IMR-90 (cell line): ENCODE results near the gene GRIA4. TPM values are rescaled to one million over a fixed set of nuclear protein-coding genes. Genes with fewer than 3 reads are reported as not detected.

Experiments used
- ATAC-seq: fragments of 200-7000 bp; cut with Tn5 transposase; 2 replicates; pipeline ENCODE4 v1.9.1; 2020; ENCODE audit warnings: low read depth, mild to moderate bottlenecking, moderate library complexity
- BruUV-seq: library from RNA; stranded (reverse); fragments of 400-500 nt; replicated peaks from 2 replicates; lab custom pipeline; 2021; lab: Mats Ljungman, UMichigan
- CTCF ChIA-PET: fragments of 300-600 bp; formaldehyde crosslinking; extraction: SDS; loops from one replicate; lab custom pipeline; 2021; ENCODE audit warnings: antibody characterized with exemption; lab: Yijun Ruan, JAX
- POLR2A ChIA-PET: fragments of 300-600 bp; sonication (Branson Sonifier 250); formaldehyde crosslinking; loops from one replicate; lab custom pipeline; 2022; ENCODE audit warnings: antibody characterized with exemption; ENCODE audit not compliant: unreplicated experiment; lab: Charles Lee
- DNase-seq: peaks from one replicate; pipeline ENCODE4 v3.0.0; 2013
- H2AFZ ChIP-seq: replicated peaks from 2 replicates; pipeline ENCODE3; 2013; ENCODE audit warnings: low read length, mild to moderate bottlenecking; ENCODE audit not compliant: poor library complexity
- H2AK5ac ChIP-seq: 2 replicates; pipeline ENCODE4 v1.6.1; 2013; ENCODE audit warnings: low read depth, low read length, inconsistent platforms
- H2AK9ac ChIP-seq: replicated peaks from 2 replicates; pipeline ENCODE3; 2013; ENCODE audit warnings: mild to moderate bottlenecking, low read depth, low read length, moderate library complexity; ENCODE audit not compliant: poor library complexity
- H2BK120ac ChIP-seq: 2 replicates; pipeline ENCODE4 v1.6.1; 2013; ENCODE audit warnings: low read depth, low read length, inconsistent platforms
- H2BK15ac ChIP-seq: 3 replicates; pipeline ENCODE4 v1.6.1; 2013; ENCODE audit warnings: low read depth, low read length, inconsistent platforms
- H2BK20ac ChIP-seq: 2 replicates; pipeline ENCODE4 v1.6.1; 2013; ENCODE audit warnings: low read depth, mild to moderate bottlenecking, inconsistent platforms, low read length, moderate library complexity
- H2BK5ac ChIP-seq: 2 replicates; pipeline ENCODE4 v1.6.1; 2013; ENCODE audit warnings: mild to moderate bottlenecking, low read depth, low read length, inconsistent platforms; ENCODE audit not compliant: poor library complexity, severe bottlenecking
- H3K14ac ChIP-seq: replicated peaks from 2 replicates; pipeline ENCODE4 v1.6.1; 2013; ENCODE audit warnings: low read depth, low read length, inconsistent platforms
- H3K18ac ChIP-seq: 2 replicates; pipeline ENCODE4 v1.6.1; 2013; ENCODE audit warnings: low read depth, low read length, control low read depth
- H3K23ac ChIP-seq: 2 replicates; pipeline ENCODE4 v1.6.1; 2013; ENCODE audit warnings: low read depth, low read length, inconsistent platforms
- H3K27ac ChIP-seq: 2 replicates; pipeline ENCODE4 v1.5.1; 2013; ENCODE audit warnings: mild to moderate bottlenecking, control low read depth, low read length; ENCODE audit not compliant: insufficient read depth
- H3K27me3 ChIP-seq: 2 replicates; pipeline ENCODE4 v1.6.1; 2013; ENCODE audit warnings: low read length; ENCODE audit not compliant: control insufficient read depth, insufficient read depth
- H3K36me3 ChIP-seq: 2 replicates; pipeline ENCODE4 v1.6.1; 2013; ENCODE audit warnings: low read length, mixed read lengths; ENCODE audit not compliant: control insufficient read depth, insufficient read depth
- H3K4ac ChIP-seq: 2 replicates; pipeline ENCODE4 v1.6.1; 2013; ENCODE audit warnings: low read depth, low read length, inconsistent platforms
- H3K4me1 ChIP-seq: 2 replicates; pipeline ENCODE4 v1.6.1; 2013; ENCODE audit warnings: low read length, mixed read lengths; ENCODE audit not compliant: control insufficient read depth, insufficient read depth
- H3K4me2 ChIP-seq: 2 replicates; pipeline ENCODE4 v1.6.1; 2013; ENCODE audit warnings: low read depth, mild to moderate bottlenecking, control low read depth, low read length, moderate library complexity
- H3K4me3 ChIP-seq: 2 replicates; pipeline ENCODE4 v1.5.1; 2013; ENCODE audit warnings: low read depth, mild to moderate bottlenecking, control low read depth, low read length, moderate library complexity; ENCODE audit not compliant: insufficient read depth
- H3K56ac ChIP-seq: 2 replicates; pipeline ENCODE4 v1.6.1; 2013; ENCODE audit warnings: low read length, inconsistent platforms; ENCODE audit not compliant: insufficient read depth; ENCODE audit errors: extremely low read depth
- H3K79me1 ChIP-seq, 2 experiments: 2 replicates each; pipeline ENCODE4 v1.6.1; 2013; ENCODE audit warnings: low read length in 2 of 2, inconsistent platforms in 1 of 2, low read depth in 1 of 2
- H3K9ac ChIP-seq: 2 replicates; pipeline ENCODE4 v1.6.1; 2013; ENCODE audit warnings: low read depth, low read length, control low read depth
- H3K9me1 ChIP-seq: 2 replicates; pipeline ENCODE4 v1.6.1; 2013; ENCODE audit warnings: low read length, inconsistent platforms; ENCODE audit not compliant: insufficient read depth
- H3K9me3 ChIP-seq: 2 replicates; pipeline ENCODE4 v1.6.1; 2013; ENCODE audit warnings: low read length; ENCODE audit not compliant: control insufficient read depth, insufficient read depth
- H4K20me1 ChIP-seq: 2 replicates; pipeline ENCODE4 v1.6.1; 2013; ENCODE audit warnings: low read length, inconsistent platforms; ENCODE audit not compliant: insufficient read depth
- H4K5ac ChIP-seq: 2 replicates; pipeline ENCODE4 v1.6.1; 2013; ENCODE audit warnings: mild to moderate bottlenecking, low read depth, low read length, control low read depth
- H4K8ac ChIP-seq, 2 experiments: 2 replicates each; pipeline ENCODE4 v1.6.1; 2013; ENCODE audit warnings: low read depth in 2 of 2, low read length in 2 of 2, control low read depth in 1 of 2, inconsistent platforms in 1 of 2
- H4K91ac ChIP-seq: 2 replicates; pipeline ENCODE4 v1.6.1; 2013; ENCODE audit warnings: low read depth, low read length, inconsistent platforms; ENCODE audit not compliant: insufficient read depth
- CEBPB ChIP-seq: IDR thresholded peaks from 2 replicates; pipeline ENCODE4 v1.6.1; 2012; ENCODE audit warnings: low read depth, low read length, improper control_type of control experiment
- MXI1 ChIP-seq: IDR thresholded peaks from 2 replicates; pipeline ENCODE4 v1.6.1; 2012; ENCODE audit warnings: low read depth, mild to moderate bottlenecking, low read length, moderate library complexity, borderline replicate concordance
- RAD21 ChIP-seq: IDR thresholded peaks from 2 replicates; pipeline ENCODE4 v1.6.1; 2012; ENCODE audit warnings: low read length, improper control_type of control experiment
- WGBS, 2 experiments: methylation state at CpG; one replicate each; pipeline versions ENCODE4 v1.1.5 to v1.1.7; 2013; ENCODE audit warnings: missing lambda C conversion rate in 2 of 2; ENCODE audit not compliant: insufficient read length in 1 of 2; ENCODE audit errors: extremely low coverage in 2 of 2; 5-methylcytosine and 5-hydroxymethylcytosine counted together
- dilution Hi-C: fragments of 300-500 bp; cut with HindIII; formaldehyde crosslinking; loops from one replicate; pipeline ENCODE4 v1.14.3; 2018; ENCODE audit warnings: low sequenced_read_pairs; ENCODE audit not compliant: unreplicated experiment
- in situ Hi-C: fragments of 300-500 bp; cut with MboI; formaldehyde crosslinking; loops from 3 replicates; pipeline ENCODE4 v1.14.3; 2019; ENCODE audit warnings: low sequenced_read_pairs, inconsistent platforms, mixed read lengths
- intact Hi-C: fragments of 100-400 bp; cut with micrococcal nuclease; formaldehyde crosslinking; loops from 2 replicates; pipeline ENCODE4 v1.10.0; 2022
- polyA plus RNA-seq, 3 experiments: library from polyadenylated mRNA; depleted of rRNA; stranded (reverse); fragments of >200 nt; gene quantifications; 2 replicates each; pipeline ENCODE4 v1.2.3, GENCODE V29; 2012; ENCODE audit warnings: low replicate concordance in 1 of 3
- total RNA-seq: library from RNA; depleted of rRNA; stranded (reverse); fragments of >200 nt; gene quantifications from 2 replicates; pipeline ENCODE4 v1.2.3, GENCODE V29; 2012

GRIA4 gene
- total and polyA plus RNA-seq, 2 of the 4 experiments (the other 2 are of a cell fraction) = 0.36 to 1.0 TPM

- no peak for ATAC-seq
Observed at GRCh38 chr11:106021181-106021966, 411.5 kb downstream of the GRIA4 start.

More at GRCh38 chr11:106021181-106021966, 411.5 kb downstream of the GRIA4 start:
- in situ Hi-C loops (no loop called here), dilution Hi-C loops (no loop called here), intact Hi-C loops (no loop called here)
- Histone ChIP-seq H4K8ac (peak overlapping the region; percentile 18 to 83; a peak in 3 of 4 replicates), H3K4me1 (no peaks in the 10 kb centered on the region; the same call in 1 of the 2 replicates), H3K9ac (peak overlapping the region; percentile 70), H4K91ac (peak overlapping the region; percentile 35; the same call in 1 of the 2 replicates), H3K14ac (peak overlapping the region; percentile 77), H3K4me3 (peak overlapping the region; percentile 76), H3K79me1 (peaks cover 16 to 35% of the 10 kb centered on the region in 2 experiments), H3K18ac (peak overlapping the region; percentile 33), H3K27me3 (no peaks in the 10 kb centered on the region), H3K27ac (peak overlapping the region; percentile 61), H4K5ac (peak overlapping the region; percentile 6), H4K20me1 (no peaks in the 10 kb centered on the region), H3K9me1 (peaks cover 3% of the 10 kb centered on the region; the same call in 1 of the 2 replicates), H3K23ac (peak overlapping the region; percentile 89; the same call in 1 of the 2 replicates), H3K4ac (peak overlapping the region; percentile 86), H2AK5ac (peak overlapping the region; percentile 13; the same call in 1 of the 2 replicates), H2AK9ac (peak overlapping the region; percentile 91), H2BK20ac (no peak overlapping the region), H2BK15ac (no peak overlapping the region), H2BK120ac (peak overlapping the region; percentile 66; the same call in 1 of the 2 replicates), H2BK5ac (peak overlapping the region; percentile 69), H3K56ac (peak overlapping the region; percentile 63; the same call in 1 of the 2 replicates), H3K36me3 (no peaks in the 10 kb centered on the region), H3K9me3 (no peaks in the 10 kb centered on the region), H3K4me2 (peak overlapping the region; percentile 82), H2AFZ (peak overlapping the region; percentile 99)
- POLR2A ChIA-PET = no interaction called here
- WGBS, 2 experiments = no CpG with 5 or more reads among the region's 18 CpGs
- no TSS peak for BruUV-seq
- TF ChIP-seq RAD21 (no peak), CEBPB (peak; percentile 92), MXI1 (no peak)
- peak; percentile 56 for DNase-seq
- CTCF ChIA-PET = no interaction called here
